Measurements from ENCODE around the gene ITGA3. TPM values are rescaled to one million over a fixed set of nuclear protein-coding genes. Genes with fewer than 3 reads are reported as not detected.

ITGA3 gene
- total RNA-seq, 5 donors from 2014 or later (not counting 1 experiment from before 2014, with no cell fraction given), result 8.5 to 20.0 (median 14.8) TPM

DNA sequence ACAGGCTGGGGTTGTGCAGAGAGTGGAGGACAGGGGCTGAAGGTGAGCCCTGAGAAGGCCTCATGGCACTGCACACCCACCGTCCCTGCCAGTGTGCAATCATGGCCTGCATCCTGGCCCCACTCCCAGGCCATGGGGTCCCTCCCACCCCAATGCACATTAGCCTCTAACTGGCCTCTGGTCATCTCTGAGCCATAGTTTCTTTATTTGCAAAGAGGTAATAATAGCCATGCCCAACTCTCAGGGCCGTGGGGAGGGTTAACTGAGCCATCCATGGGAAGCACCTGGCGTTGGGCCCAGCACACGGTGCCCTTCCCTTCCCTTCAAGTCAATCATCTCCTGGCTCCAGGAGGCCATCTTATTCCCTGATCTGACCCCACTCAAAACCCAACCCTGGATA, 10.8 kb upstream of the ITGA3 start:
- no peaks in the 10 kb centered on the region for H3K4me1 ChIP-seq (ENCODE audit: control insufficient read depth in 1 of 2, extremely low read depth in 1 of 2, insufficient read depth in 2 of 2, low read length in 2 of 2)
- H3K9me3 ChIP-seq, result no peaks in the 10 kb centered on the region
- no peak overlapping the region for H3K27ac ChIP-seq (ENCODE audit: low read length)
- ChIA-PET POLR2A (no interaction called here), CTCF (interaction anchor here (0.5 to 0.7 kb wide), 4 partner anchors 39 to 658 kb away, joined by 3 to 7 read pairs (median 3); no protein-coding TSS in a partner anchor)
- Mint-ChIP-seq H3K27ac (no peak overlapping the region), H3K9me3 (no peaks in the 10 kb centered on the region), H3K36me3 (no peaks in the 10 kb centered on the region), H3K4me3 (no peak overlapping the region), H3K4me1 (no peaks in the 10 kb centered on the region), H3K27me3 (peaks cover 5 to 31% of the 10 kb centered on the region in 2 donors)
- no peak for DNase-seq
- ATAC-seq (replicated peaks in 1 of 4), result no peak
- H3K27me3 ChIP-seq (replicated peaks in 1 of 2; ENCODE audit: control insufficient read depth in 2 of 2, extremely low read depth in 1 of 2, insufficient read depth in 2 of 2, low read length in 1 of 2), result peaks cover 0 to 48% of the 10 kb centered on the region in 2 experiments
- WGBS (ENCODE audit: insufficient coverage), result 68% methylated on average over 4 of the region's 4 CpGs
- H3K36me3 ChIP-seq (ENCODE audit: control insufficient read depth in 2 of 2, extremely low read depth in 1 of 2, insufficient read depth in 1 of 2, low read length in 1 of 2), result no peaks in the 10 kb centered on the region
- no peak overlapping the region for H3K4me3 ChIP-seq (ENCODE audit: control insufficient read depth in 1 of 2, extremely low read depth in 1 of 2, low read length in 1 of 2)

- Mint-ChIP-seq H3K27me3 (peaks cover 5 to 31% of the 10 kb centered on the region in 2 donors), H3K9me3 (no peaks in the 10 kb centered on the region), H3K36me3 (no peaks in the 10 kb centered on the region), H3K27ac (peak overlapping the region in 1 of 2 donors; percentile 48), H3K4me3 (no peak overlapping the region), H3K4me1 (peaks cover 0 to 7% (median 6%) of the 10 kb centered on the region in 3 donors)
- CTCF ChIA-PET, result no interaction called here
- no peak for ATAC-seq (replicated peaks in 1 of 4)
- H3K4me3 ChIP-seq (ENCODE audit: control insufficient read depth in 1 of 2, extremely low read depth in 1 of 2, low read length in 1 of 2), result no peak overlapping the region
- H3K9me3 ChIP-seq, result no peaks in the 10 kb centered on the region
- peaks cover 0 to 3% of the 10 kb centered on the region in 2 experiments for H3K4me1 ChIP-seq (ENCODE audit: control insufficient read depth in 1 of 2, extremely low read depth in 1 of 2, insufficient read depth in 2 of 2, low read length in 2 of 2)
- H3K36me3 ChIP-seq (ENCODE audit: control insufficient read depth in 2 of 2, extremely low read depth in 1 of 2, insufficient read depth in 1 of 2, low read length in 1 of 2), result no peaks in the 10 kb centered on the region
- peaks cover 0 to 48% of the 10 kb centered on the region in 2 experiments for H3K27me3 ChIP-seq (replicated peaks in 1 of 2; ENCODE audit: control insufficient read depth in 2 of 2, extremely low read depth in 1 of 2, insufficient read depth in 2 of 2, low read length in 1 of 2)
- H3K27ac ChIP-seq (ENCODE audit: low read length), result no peak overlapping the region
- WGBS (ENCODE audit: insufficient coverage), result 77% methylated on average over 2 of the region's 2 CpGs
- no peak for DNase-seq
- POLR2A ChIA-PET, result no interaction called here
Observed at GRCh38 chr17:50046179-50046578, 9.7 kb upstream of the ITGA3 start.

DNA sequence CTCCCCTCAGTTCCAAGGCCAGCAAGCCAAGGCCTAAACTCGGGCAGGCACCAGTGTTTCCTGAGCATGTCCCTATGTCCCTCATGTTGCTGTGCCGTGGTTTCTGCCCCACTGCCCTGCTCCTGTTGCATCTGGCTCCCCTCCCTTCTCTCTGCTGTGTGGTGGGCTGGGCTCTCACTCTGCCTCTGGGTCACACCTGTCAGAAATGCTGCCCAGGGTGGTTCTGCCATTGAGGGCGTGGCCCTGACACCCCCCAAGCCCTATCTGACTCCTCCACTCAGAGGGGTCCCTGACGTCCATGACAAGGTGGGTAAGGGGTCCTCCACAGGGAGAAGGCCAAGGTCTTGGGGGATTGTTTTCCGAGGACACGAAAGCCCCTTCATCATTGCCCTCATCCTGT, 9.2 kb upstream of the ITGA3 start:
- CTCF ChIA-PET, result no interaction called here
- Mint-ChIP-seq H3K27me3 (peaks cover 5 to 29% of the 10 kb centered on the region in 2 donors), H3K9me3 (no peaks in the 10 kb centered on the region), H3K36me3 (no peaks in the 10 kb centered on the region), H3K4me3 (no peak overlapping the region), H3K27ac (no peak overlapping the region), H3K4me1 (peaks cover 0 to 11% (median 10%) of the 10 kb centered on the region in 3 donors)
- ATAC-seq (replicated peaks in 1 of 4) (no peak), DNase-seq (no peak)
- H3K27me3 ChIP-seq (replicated peaks in 1 of 2; ENCODE audit: control insufficient read depth in 2 of 2, extremely low read depth in 1 of 2, insufficient read depth in 2 of 2, low read length in 1 of 2), result peaks cover 0 to 48% of the 10 kb centered on the region in 2 experiments
- no peaks in the 10 kb centered on the region for H3K36me3 ChIP-seq (ENCODE audit: control insufficient read depth in 2 of 2, extremely low read depth in 1 of 2, insufficient read depth in 1 of 2, low read length in 1 of 2)
- POLR2A ChIA-PET, result no interaction called here
- H3K9me3 ChIP-seq, result no peaks in the 10 kb centered on the region
- H3K4me3 ChIP-seq (ENCODE audit: control insufficient read depth in 1 of 2, extremely low read depth in 1 of 2, low read length in 1 of 2), result no peak overlapping the region
- H3K27ac ChIP-seq (ENCODE audit: low read length), result no peak overlapping the region
- peaks cover 0 to 7% of the 10 kb centered on the region in 2 experiments for H3K4me1 ChIP-seq (ENCODE audit: control insufficient read depth in 1 of 2, extremely low read depth in 1 of 2, insufficient read depth in 2 of 2, low read length in 2 of 2)
- WGBS (ENCODE audit: insufficient coverage), result 66% methylated on average over 3 of the region's 6 CpGs

- peaks cover 0 to 11% (median 10%) of the 10 kb centered on the region in 3 donors for H3K4me1 Mint-ChIP-seq
- ChIA-PET POLR2A (no interaction called here), CTCF (no interaction called here)
- no peak overlapping the region for H3K4me3 Mint-ChIP-seq
- H3K36me3 Mint-ChIP-seq, result no peaks in the 10 kb centered on the region
- peaks cover 0 to 47% of the 10 kb centered on the region in 2 experiments for H3K27me3 ChIP-seq (replicated peaks in 1 of 2; ENCODE audit: control insufficient read depth in 2 of 2, extremely low read depth in 1 of 2, insufficient read depth in 2 of 2, low read length in 1 of 2)
- H3K9me3 ChIP-seq, result no peaks in the 10 kb centered on the region
- peaks cover 5 to 25% of the 10 kb centered on the region in 2 donors for H3K27me3 Mint-ChIP-seq
- no peaks in the 10 kb centered on the region for H3K36me3 ChIP-seq (ENCODE audit: control insufficient read depth in 2 of 2, extremely low read depth in 1 of 2, insufficient read depth in 1 of 2, low read length in 1 of 2)
- H3K4me1 ChIP-seq (ENCODE audit: control insufficient read depth in 1 of 2, extremely low read depth in 1 of 2, insufficient read depth in 2 of 2, low read length in 2 of 2), result peaks cover 0 to 7% of the 10 kb centered on the region in 2 experiments
- no peak overlapping the region for H3K27ac Mint-ChIP-seq
- ATAC-seq (replicated peaks in 1 of 4) (no peak), DNase-seq (no peak)
- no peak overlapping the region for H3K4me3 ChIP-seq (ENCODE audit: control insufficient read depth in 1 of 2, extremely low read depth in 1 of 2, low read length in 1 of 2)
- H3K9me3 Mint-ChIP-seq, result no peaks in the 10 kb centered on the region
- no peak overlapping the region for H3K27ac ChIP-seq (ENCODE audit: low read length)
- 83% methylated on average over 4 of the region's 6 CpGs for WGBS (ENCODE audit: insufficient coverage)
Observed at GRCh38 chr17:50047083-50047482, 8.8 kb upstream of the ITGA3 start.

- no peaks in the 10 kb centered on the region for H3K36me3 ChIP-seq (ENCODE audit: control insufficient read depth in 2 of 2, extremely low read depth in 1 of 2, insufficient read depth in 1 of 2, low read length in 1 of 2)
- Mint-ChIP-seq H3K4me1 (peaks cover 0 to 11% (median 10%) of the 10 kb centered on the region in 3 donors), H3K27me3 (peaks cover 5 to 25% of the 10 kb centered on the region in 2 donors), H3K4me3 (no peak overlapping the region), H3K9me3 (no peaks in the 10 kb centered on the region), H3K27ac (no peak overlapping the region), H3K36me3 (no peaks in the 10 kb centered on the region)
- H3K9me3 ChIP-seq, result no peaks in the 10 kb centered on the region
- no peak overlapping the region for H3K27ac ChIP-seq (ENCODE audit: low read length)
- ATAC-seq (replicated peaks in 1 of 4) (no peak), DNase-seq (no peak)
- H3K4me3 ChIP-seq (ENCODE audit: control insufficient read depth in 1 of 2, extremely low read depth in 1 of 2, low read length in 1 of 2), result no peak overlapping the region
- 70% methylated on average over 2 of the region's 9 CpGs for WGBS (ENCODE audit: insufficient coverage)
- H3K27me3 ChIP-seq (replicated peaks in 1 of 2; ENCODE audit: control insufficient read depth in 2 of 2, extremely low read depth in 1 of 2, insufficient read depth in 2 of 2, low read length in 1 of 2), result peaks cover 0 to 43% of the 10 kb centered on the region in 2 experiments
- ChIA-PET POLR2A (no interaction called here), CTCF (interaction anchor here in 1 of 2 donors (0.5 kb wide), 1 partner anchor 243 kb away, joined by 3 read pairs; no protein-coding TSS in a partner anchor)
- peaks cover 0 to 7% of the 10 kb centered on the region in 2 experiments for H3K4me1 ChIP-seq (ENCODE audit: control insufficient read depth in 1 of 2, extremely low read depth in 1 of 2, insufficient read depth in 2 of 2, low read length in 2 of 2)
Observed at GRCh38 chr17:50047488-50048126, 8.3 kb upstream of the ITGA3 start.

GRCh38 chr17:50048146-50048720, 7.7 kb upstream of the ITGA3 start:
- Histone ChIP-seq H3K27me3 (replicated peaks in 1 of 2; ENCODE audit: control insufficient read depth in 2 of 2, extremely low read depth in 1 of 2, insufficient read depth in 2 of 2, low read length in 1 of 2) (peaks cover 0 to 43% of the 10 kb centered on the region in 2 experiments), H3K4me3 (ENCODE audit: control insufficient read depth in 1 of 2, extremely low read depth in 1 of 2, low read length in 1 of 2) (no peak overlapping the region), H3K36me3 (ENCODE audit: control insufficient read depth in 2 of 2, extremely low read depth in 1 of 2, insufficient read depth in 1 of 2, low read length in 1 of 2) (no peaks in the 10 kb centered on the region), H3K27ac (ENCODE audit: low read length) (no peak overlapping the region), H3K4me1 (ENCODE audit: control insufficient read depth in 1 of 2, extremely low read depth in 1 of 2, insufficient read depth in 2 of 2, low read length in 2 of 2) (peaks cover 0 to 7% of the 10 kb centered on the region in 2 experiments), H3K9me3 (no peaks in the 10 kb centered on the region)
- POLR2A ChIA-PET, result no interaction called here
- no peak for DNase-seq
- CTCF ChIA-PET, result interaction anchor here in 1 of 2 donors (0.5 kb wide), 1 partner anchor 243 kb away, joined by 3 read pairs; no protein-coding TSS in a partner anchor
- Mint-ChIP-seq H3K27ac (no peak overlapping the region), H3K9me3 (no peaks in the 10 kb centered on the region), H3K36me3 (no peaks in the 10 kb centered on the region), H3K4me1 (peaks cover 0 to 11% (median 10%) of the 10 kb centered on the region in 3 donors), H3K4me3 (no peak overlapping the region), H3K27me3 (peaks cover 5 to 25% of the 10 kb centered on the region in 2 donors)
- ATAC-seq (replicated peaks in 1 of 4), result no peak
- WGBS (ENCODE audit: insufficient coverage), result 90% methylated on average over 9 of the region's 17 CpGs

Data from T-cell (primary cell).